ENCODE results near the gene NPR3. TPM values are rescaled to one million over a fixed set of nuclear protein-coding genes. Genes with fewer than 3 reads are reported as not detected.

NPR3 gene
- total RNA-seq, 2 experiments from 2014 or later, result 0.15 TPM; not detected in 1

DNA sequence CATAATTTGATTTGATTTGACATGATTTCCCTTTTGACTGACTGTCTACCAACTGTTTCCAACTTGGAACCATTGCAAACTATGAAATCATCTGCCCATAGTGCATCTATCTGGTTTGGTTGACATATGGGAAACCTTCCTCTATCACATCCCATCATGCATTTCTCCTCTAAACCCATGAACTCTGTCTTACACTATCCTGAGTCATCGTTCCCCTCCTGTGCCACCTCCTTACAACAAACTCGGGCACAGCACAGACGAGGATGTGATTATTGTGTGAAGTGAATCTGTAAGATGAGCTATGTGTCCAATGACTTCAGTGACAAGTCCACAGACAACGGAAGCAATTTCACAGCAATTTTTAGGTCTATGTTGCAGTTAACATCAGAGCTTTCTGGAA lies 126.1 kb downstream of the NPR3 start:
- H3K4me1 Mint-ChIP-seq (ENCODE audit: low read depth), result no peaks in the 10 kb centered on the region
- ChIA-PET POLR2A (no interaction called here), CTCF (no interaction called here)
- H3K36me3 Mint-ChIP-seq, result no peaks in the 10 kb centered on the region
- H3K9me3 Mint-ChIP-seq, result peaks cover 1% of the 10 kb centered on the region
- no peak for DNase-seq
- intact Hi-C loops (cut with micrococcal nuclease), result no loop called here
- no peaks in the 10 kb centered on the region for H3K27me3 Mint-ChIP-seq
- no peak overlapping the region for H3K27ac Mint-ChIP-seq
- H3K4me3 Mint-ChIP-seq, result no peak overlapping the region

DNA sequence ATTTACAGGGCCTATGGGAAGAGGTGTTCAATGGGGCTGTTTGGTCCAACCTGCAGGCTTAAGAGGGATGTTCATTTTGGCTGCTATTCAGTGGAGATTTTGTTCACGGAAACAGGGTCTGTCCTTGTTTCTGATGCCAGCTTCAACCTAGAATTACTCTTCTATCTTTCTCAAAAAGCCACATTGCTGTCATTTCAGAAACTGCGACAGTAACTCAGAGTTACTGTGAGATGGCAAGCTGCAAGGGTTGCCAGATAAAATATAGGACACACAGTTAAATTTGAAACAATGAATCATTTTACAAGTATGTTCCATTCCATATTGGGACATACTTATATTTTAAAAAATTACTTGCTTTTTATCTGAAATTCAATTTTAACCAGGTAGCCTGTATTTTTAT lies 128.0 kb downstream of the NPR3 start:
- no peak overlapping the region for H3K27ac Mint-ChIP-seq
- H3K4me1 Mint-ChIP-seq (ENCODE audit: low read depth), result no peaks in the 10 kb centered on the region
- POLR2A ChIA-PET, result no interaction called here
- peaks cover 1% of the 10 kb centered on the region for H3K9me3 Mint-ChIP-seq
- CTCF ChIA-PET, result no interaction called here
- no peaks in the 10 kb centered on the region for H3K27me3 Mint-ChIP-seq
- intact Hi-C loops (cut with micrococcal nuclease), result no loop called here
- H3K36me3 Mint-ChIP-seq, result no peaks in the 10 kb centered on the region
- no peak for DNase-seq
- no peak overlapping the region for H3K4me3 Mint-ChIP-seq

DNA sequence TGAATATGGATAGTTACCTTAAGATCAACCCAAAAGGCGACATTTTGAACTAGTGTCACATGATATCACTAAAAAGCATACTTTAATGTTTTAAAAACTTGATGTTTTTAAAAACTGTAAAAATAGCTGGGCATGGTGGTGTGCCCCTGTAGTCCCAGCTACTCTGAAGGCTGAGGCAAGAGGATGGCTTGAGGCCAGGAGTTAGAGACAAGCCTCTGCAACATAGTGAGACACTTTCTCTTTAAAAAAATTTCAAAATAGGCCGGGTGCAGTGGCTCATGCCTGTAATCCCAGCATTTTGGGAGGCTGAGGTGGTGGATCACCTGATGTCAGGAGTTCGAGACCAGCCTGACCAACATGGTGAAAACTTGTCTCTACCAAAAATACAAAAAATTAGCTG lies 129.5 kb downstream of the NPR3 start:
- H3K36me3 Mint-ChIP-seq, result no peaks in the 10 kb centered on the region
- H3K27me3 Mint-ChIP-seq, result no peaks in the 10 kb centered on the region
- CTCF ChIA-PET, result no interaction called here
- H3K4me1 Mint-ChIP-seq (ENCODE audit: low read depth), result no peaks in the 10 kb centered on the region
- H3K9me3 Mint-ChIP-seq, result no peaks in the 10 kb centered on the region
- DNase-seq, result no peak
- no peak overlapping the region for H3K4me3 Mint-ChIP-seq
- H3K27ac Mint-ChIP-seq, result no peak overlapping the region
- POLR2A ChIA-PET, result no interaction called here
- intact Hi-C loops (cut with micrococcal nuclease), result no loop called here

Other genes starting within 250 kb of the NPR3 start
- gene SUB1, start 125.8 kb upstream of the NPR3 start, total RNA-seq, result 100 to 1,000 TPM; 528 to 531 TPM

All from activated CD4-positive, alpha-beta memory T cell treated with anti-CD3 and anti-CD28 coated beads for 36 hours (primary cell).